ENCODE results near the gene MIA.
A peak's percentile ranks its signal among the peaks of the same experiment; 100 is the strongest.

Gene MIA

DNA sequence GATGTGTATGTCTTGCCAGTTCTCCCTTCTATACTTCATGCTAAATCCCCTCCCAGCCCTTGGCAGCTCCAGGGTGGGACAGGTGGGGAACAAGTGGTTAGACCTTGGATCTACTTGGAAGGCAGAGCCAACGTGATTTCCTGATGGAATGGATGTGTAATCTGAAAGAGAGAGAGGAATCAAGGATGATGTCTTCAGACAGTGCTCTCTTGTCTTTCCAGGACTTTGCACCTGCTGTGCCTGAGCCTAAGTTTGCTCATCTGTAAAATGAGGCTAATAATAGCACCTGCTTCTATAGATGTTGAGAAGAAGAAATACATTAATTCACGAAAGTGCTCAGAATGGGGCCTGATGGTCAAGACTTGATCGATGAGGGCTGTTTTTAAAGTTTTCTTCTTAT is 16.7 kb downstream of the MIA start:
- TF ChIP-seq, protein P1, sequence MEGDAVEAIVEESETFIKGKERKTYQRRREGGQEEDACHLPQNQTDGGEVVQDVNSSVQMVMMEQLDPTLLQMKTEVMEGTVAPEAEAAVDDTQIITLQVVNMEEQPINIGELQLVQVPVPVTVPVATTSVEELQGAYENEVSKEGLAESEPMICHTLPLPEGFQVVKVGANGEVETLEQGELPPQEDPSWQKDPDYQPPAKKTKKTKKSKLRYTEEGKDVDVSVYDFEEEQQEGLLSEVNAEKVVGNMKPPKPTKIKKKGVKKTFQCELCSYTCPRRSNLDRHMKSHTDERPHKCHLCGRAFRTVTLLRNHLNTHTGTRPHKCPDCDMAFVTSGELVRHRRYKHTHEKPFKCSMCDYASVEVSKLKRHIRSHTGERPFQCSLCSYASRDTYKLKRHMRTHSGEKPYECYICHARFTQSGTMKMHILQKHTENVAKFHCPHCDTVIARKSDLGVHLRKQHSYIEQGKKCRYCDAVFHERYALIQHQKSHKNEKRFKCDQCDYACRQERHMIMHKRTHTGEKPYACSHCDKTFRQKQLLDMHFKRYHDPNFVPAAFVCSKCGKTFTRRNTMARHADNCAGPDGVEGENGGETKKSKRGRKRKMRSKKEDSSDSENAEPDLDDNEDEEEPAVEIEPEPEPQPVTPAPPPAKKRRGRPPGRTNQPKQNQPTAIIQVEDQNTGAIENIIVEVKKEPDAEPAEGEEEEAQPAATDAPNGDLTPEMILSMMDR (IDR thresholded peaks at IDR 0.05; ENCODE audit: extremely low read depth, insufficient read depth, missing control alignments) = no peak
- DNase-seq (ENCODE audit: low spot score) = no peak
- in situ Hi-C loops (cut with MboI; ENCODE audit: low pct_unique_long_range_greater_than_20kb, low sequenced_read_pairs, unreplicated experiment) = no loop called here

DNA sequence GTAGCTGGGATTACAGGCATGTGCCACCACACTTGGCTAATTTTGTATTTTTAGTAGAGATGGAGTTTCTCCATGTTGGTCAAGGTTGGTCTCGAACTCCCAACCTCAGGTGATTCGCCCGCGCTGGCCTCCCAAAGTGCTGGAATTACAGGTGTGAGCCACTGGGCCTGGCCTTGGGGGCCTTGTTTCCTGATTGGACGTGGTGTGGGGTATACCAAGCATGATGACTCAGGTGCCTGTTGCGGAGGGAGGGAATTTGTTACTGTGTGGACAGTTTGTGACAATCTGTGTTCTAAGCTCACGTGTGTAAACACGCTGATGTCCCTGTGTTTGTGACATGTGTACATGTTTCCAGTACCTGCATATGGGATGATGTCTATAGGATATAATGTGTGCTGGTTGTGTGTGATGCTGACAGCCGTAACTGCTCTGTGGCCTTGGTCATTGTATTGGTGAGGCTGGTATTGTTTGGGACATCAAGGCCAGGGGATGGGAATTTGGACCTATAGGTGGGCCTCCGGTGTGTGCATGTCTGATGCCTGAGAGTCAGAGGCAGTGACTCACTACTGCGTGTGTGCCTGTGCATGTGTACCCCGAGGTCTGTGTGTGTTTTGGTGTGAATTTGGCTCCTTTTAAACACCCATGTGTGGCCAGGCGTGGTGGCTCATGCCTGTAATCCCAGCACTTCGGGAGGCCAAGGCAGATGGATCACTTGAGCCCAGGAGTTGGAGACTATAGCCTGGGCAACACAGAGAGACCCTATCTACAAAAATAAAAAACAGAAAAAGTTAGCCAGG is 22.0 kb downstream of the MIA start:
- in situ Hi-C loops (cut with MboI; ENCODE audit: low pct_unique_long_range_greater_than_20kb, low sequenced_read_pairs, unreplicated experiment) = no loop called here
- TF ChIP-seq, protein P1 (IDR thresholded peaks at IDR 0.05; ENCODE audit: extremely low read depth, insufficient read depth, missing control alignments) = no peak
- DNase-seq (ENCODE audit: low spot score) = no peak

DNA sequence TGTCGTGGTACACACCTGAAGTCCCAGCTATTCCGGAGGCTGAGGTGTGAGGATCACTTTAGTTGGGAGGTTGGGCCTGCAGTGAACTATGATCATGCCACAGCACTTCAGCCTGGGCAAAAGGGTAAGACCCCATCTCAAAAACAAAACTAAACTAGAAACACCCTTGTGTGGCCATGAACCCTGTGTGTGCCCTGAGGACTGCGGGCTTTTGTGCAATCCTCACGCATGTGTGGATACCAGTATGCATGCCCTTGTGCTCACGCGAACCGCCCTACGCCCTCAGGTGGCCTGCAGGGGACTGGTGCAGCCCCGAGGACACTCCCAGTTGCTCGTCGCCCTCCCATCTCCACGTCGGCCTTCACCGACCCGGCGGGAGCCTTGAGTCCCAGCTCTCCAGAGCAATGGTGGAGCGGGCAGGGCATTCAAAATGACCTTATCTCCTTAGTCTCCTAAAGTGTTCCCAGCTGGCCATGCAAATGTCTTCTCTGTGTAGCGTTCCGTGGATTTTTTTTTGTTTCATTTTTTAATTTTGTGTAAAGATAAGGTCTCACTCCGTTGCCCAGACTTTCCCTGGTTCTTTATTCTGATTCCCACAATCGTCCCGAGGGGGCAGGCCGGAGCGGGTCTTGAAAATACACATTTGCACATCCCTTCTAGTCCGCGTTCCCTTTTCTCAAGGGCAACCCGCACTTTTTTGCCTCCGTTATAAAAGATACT is 22.8 kb downstream of the MIA start:
- DNase-seq (ENCODE audit: low spot score) = peak; percentile 80
- TF ChIP-seq, protein P1 (IDR thresholded peaks at IDR 0.05; ENCODE audit: extremely low read depth, insufficient read depth, missing control alignments) = peak; percentile 48
- in situ Hi-C loops (cut with MboI; ENCODE audit: low pct_unique_long_range_greater_than_20kb, low sequenced_read_pairs, unreplicated experiment) = no loop called here

DNA sequence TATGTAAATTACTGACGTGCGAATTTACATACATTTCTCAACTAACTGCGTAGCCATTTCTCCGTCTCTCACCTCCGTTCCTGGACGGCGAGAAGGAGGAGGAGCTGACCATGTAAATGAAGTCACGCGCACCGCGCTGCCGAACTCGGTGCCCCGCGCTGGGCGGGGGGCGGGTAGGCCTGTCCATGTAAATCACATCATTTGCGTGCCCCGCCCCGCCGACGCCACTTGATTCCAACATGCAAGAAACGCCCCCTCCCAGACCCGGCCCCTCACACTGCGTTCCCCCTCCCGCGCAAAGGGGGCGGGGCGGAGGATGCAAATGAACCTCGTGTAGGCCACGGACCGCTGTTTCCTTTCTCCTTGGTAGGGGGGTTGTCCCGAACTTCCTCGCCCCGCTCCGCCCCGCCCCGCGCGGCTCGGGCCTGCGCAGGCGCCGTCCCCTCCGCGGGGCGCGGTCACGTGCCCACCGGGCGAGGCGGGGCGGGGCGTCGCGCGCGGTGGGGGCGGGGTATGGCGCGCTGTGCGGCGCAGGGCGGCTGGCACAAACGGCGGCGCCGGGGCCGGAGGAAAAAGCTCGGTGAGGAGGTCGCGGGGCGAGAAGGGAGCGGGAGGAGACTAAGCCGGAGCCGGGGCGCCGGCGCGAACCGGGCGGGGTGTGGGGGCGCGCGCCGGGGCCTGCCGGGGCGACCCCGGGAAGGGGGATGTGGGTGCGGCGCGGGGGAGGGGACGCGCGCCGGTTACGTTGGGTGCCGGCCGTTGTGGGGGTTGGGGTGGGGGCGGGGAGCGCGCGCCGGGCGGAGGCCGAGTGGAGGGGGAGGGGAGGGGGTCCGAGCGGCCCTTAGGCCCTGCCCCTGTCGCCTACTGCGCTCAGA is 23.6 kb downstream of the MIA start, which contains the start of gene EGLN2:
TSS of gene EGLN2 (plus strand) at position 509 of the 875 bp plus-strand sequence. CDS start 1,382 bp downstream, outside the sequence.
- peak; percentile 98 for DNase-seq (ENCODE audit: low spot score)
- in situ Hi-C loops (cut with MboI; ENCODE audit: low pct_unique_long_range_greater_than_20kb, low sequenced_read_pairs, unreplicated experiment) = no loop called here

DNA sequence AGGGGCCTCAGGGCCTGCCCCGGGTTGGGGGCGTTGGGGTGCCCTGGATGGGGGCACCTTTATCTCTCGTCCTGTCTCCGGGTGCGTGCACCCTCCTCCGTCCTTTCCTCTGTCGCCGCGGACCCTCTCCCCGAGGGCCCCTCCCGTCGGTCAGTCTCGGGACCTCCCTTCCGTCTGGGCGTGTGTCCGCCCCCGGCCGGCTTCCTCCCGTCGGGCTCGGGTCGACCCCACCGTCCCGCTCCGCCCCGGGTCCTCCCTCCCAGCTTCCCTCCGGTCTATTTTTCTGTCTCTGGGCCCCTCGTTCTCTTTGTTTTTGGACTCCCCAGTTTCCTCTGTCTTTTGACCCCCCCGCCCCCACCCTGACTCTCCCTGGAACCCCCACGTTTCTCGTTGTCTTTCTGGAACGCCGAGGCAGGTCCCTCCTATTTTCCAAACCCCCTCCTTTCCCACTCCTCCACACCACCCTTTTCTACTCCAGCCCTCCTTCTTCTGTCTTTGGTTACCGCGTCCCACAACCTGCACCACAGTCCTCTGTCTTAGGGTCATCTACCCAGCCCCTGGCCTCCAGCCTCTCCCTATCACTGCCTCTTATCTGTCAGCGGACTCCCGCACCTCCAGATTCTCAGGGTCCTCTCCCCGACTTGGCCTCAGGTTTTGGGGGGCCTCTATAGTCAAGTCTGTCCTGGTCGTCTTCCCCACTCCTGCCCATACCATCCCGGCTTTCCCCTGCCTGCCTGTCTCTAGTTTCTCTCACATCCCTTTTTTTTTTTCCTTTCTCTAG is 24.4 kb downstream of the MIA start:
- peak; percentile 70 for DNase-seq (ENCODE audit: low spot score)
- TF ChIP-seq, protein P1 (IDR thresholded peaks at IDR 0.05; ENCODE audit: extremely low read depth, insufficient read depth, missing control alignments) = no peak
- in situ Hi-C loops (cut with MboI; ENCODE audit: low pct_unique_long_range_greater_than_20kb, low sequenced_read_pairs, unreplicated experiment) = no loop called here

More for the DNA sequence above, 23.6 kb downstream of the MIA start, which contains the start of gene EGLN2:
- TF ChIP-seq, protein P1 (IDR thresholded peaks at IDR 0.05; ENCODE audit: extremely low read depth, insufficient read depth, missing control alignments) = no peak

Data from GM13977 (cell line).